ENCODE measurements around the gene FBL.

- TF ChIP-seq CTCF (IDR thresholded peaks at IDR 0.05): no peak
- no peak for TF ChIP-seq POLR2A (IDR thresholded peaks at IDR 0.05)
These were observed 621 bp downstream of the FBL start for GRCh38 chr19:39845584-39845932.

Data from esophagus squamous epithelium (tissue), 4 donors.